Prostate gland (tissue), 2 donors: Measurements from ENCODE around the gene DCTN2. TPM values are rescaled to one million over a fixed set of nuclear protein-coding genes. Genes with fewer than 3 reads are reported as not detected.

Experiments
- DNase-seq: peaks from one replicate; pipeline ENCODE4 v3.0.0-alpha.2; 2019; ENCODE audit warnings: low spot score
- H3K27ac ChIP-seq, 2 donors: fragments of 200-600 bp; sonication (generic); 2 replicates each; pipeline ENCODE4 v1.5.1; 2017 to 2019
- H3K27me3 ChIP-seq: fragments of 200-600 bp; sonication (generic); replicated peaks from 2 replicates; pipeline ENCODE4 v1.5.1; 2019; ENCODE audit not compliant: insufficient read depth
- H3K36me3 ChIP-seq, 2 donors: fragments of 200-600 bp; sonication (generic); 1 replicate in 1 of 2; 2 replicates in 1 of 2; pipeline versions ENCODE4 v1.5.1 to v1.8.1; 2017 to 2019
- H3K4me1 ChIP-seq: fragments of 200-600 bp; sonication (generic); replicated peaks from 2 replicates; pipeline ENCODE4 v1.5.1; 2019
- H3K4me3 ChIP-seq, 2 donors: fragments of 200-600 bp; sonication (generic); 2 replicates each; pipeline ENCODE4 v1.5.1; 2017 to 2019
- H3K9me3 ChIP-seq: fragments of 200-600 bp; sonication (generic); 2 replicates; pipeline ENCODE4 v1.5.1; 2017
- CTCF ChIP-seq, 4 experiments: fragments of 200-600 bp in 2 of 4; fragments of 450-650 bp in 2 of 4; sonication (generic) in 2 of 4; IDR thresholded peaks; 1 replicate in 3 of 4; 2 replicates in 1 of 4; pipeline ENCODE4 v1.5.1; 2016 to 2019; ENCODE audit warnings: antibody characterized with exemption in 4 of 4, mild to moderate bottlenecking in 2 of 4, moderate library complexity in 2 of 4
- POLR2A ChIP-seq: fragments of 450-650 bp; IDR thresholded peaks from one replicate; pipeline ENCODE4 v1.6.1; 2016; ENCODE audit warnings: antibody characterized with exemption, mild to moderate bottlenecking
- POLR2AphosphoS5 ChIP-seq: sonication (generic); formaldehyde crosslinking; IDR thresholded peaks from one replicate; pipeline ENCODE4 v1.6.1; 2017; ENCODE audit warnings: antibody characterized with exemption
- WGBS: methylation state at CpG from one replicate; pipeline ENCODE4 v1.1.5; 2018; 5-methylcytosine and 5-hydroxymethylcytosine counted together
- intact Hi-C: fragments of 100-400 bp; cut with DNase I; formaldehyde crosslinking; loops from one replicate; pipeline ENCODE4 v1.14.2; 2022
- total RNA-seq, 2 donors: library from RNA; depleted of rRNA; stranded (reverse); fragments of >200 nt; gene quantifications; one replicate each; pipeline ENCODE4 v1.1.0, GENCODE V29; 2016

DCTN2 gene
- total RNA-seq, 2 donors from 2014 or later: 131 to 157 TPM

- 83% methylated on average over 15 of the region's 15 CpGs for WGBS
- Histone ChIP-seq H3K4me1 (peaks cover 10% of the 10 kb centered on the region), H3K27me3 (no peaks in the 10 kb centered on the region), H3K27ac (peak overlapping the region; percentile 75 to 87), H3K9me3 (no peaks in the 10 kb centered on the region), H3K4me3 (no peak overlapping the region), H3K36me3 (peaks cover 0 to 3% of the 10 kb centered on the region in 2 donors)
- TF ChIP-seq POLR2A (no peak), POLR2AphosphoS5 (peak; percentile 84)
- intact Hi-C loops: no loop called here
- peak; percentile 63 for DNase-seq
Measured at GRCh38 chr12:57491393-57492280, 55.4 kb downstream of the DCTN2 start.

- Histone ChIP-seq H3K27ac (peak overlapping the region; percentile 75 to 87), H3K36me3 (peaks cover 0 to 3% of the 10 kb centered on the region in 2 donors), H3K27me3 (no peaks in the 10 kb centered on the region), H3K4me3 (no peak overlapping the region), H3K9me3 (no peaks in the 10 kb centered on the region), H3K4me1 (peaks cover 10% of the 10 kb centered on the region)
- TF ChIP-seq CTCF (IDR thresholded peaks at IDR 0.05): no peak
- TF ChIP-seq POLR2A: no peak
- TF ChIP-seq POLR2AphosphoS5: no peak
- intact Hi-C loops: no loop called here
- WGBS: 97% methylated on average over 4 of the region's 4 CpGs
- no peak for DNase-seq
Measured at GRCh38 chr12:57490126-57490525, 56.9 kb downstream of the DCTN2 start.

GRCh38 chr12:57489157-57489641 lies 57.8 kb downstream of the DCTN2 start:
- no peaks in the 10 kb centered on the region for H3K9me3 ChIP-seq
- H3K27me3 ChIP-seq: no peaks in the 10 kb centered on the region
- H3K4me1 ChIP-seq: peaks cover 10% of the 10 kb centered on the region
- no peak overlapping the region for H3K4me3 ChIP-seq
- intact Hi-C loops: no loop called here
- 91% methylated on average over 5 of the region's 5 CpGs for WGBS
- H3K36me3 ChIP-seq: peaks cover 0 to 3% of the 10 kb centered on the region in 2 donors
- DNase-seq: no peak
- peak overlapping the region; percentile 61 to 87 for H3K27ac ChIP-seq
- TF ChIP-seq CTCF (IDR thresholded peaks at IDR 0.05) (no peak), POLR2A (no peak), POLR2AphosphoS5 (no peak)

GRCh38 chr12:57488402-57489156 lies 58.4 kb downstream of the DCTN2 start:
- Histone ChIP-seq H3K36me3 (peaks cover 0 to 3% of the 10 kb centered on the region in 2 donors), H3K4me3 (peak overlapping the region; percentile 62 to 75), H3K9me3 (no peaks in the 10 kb centered on the region), H3K4me1 (peaks cover 10% of the 10 kb centered on the region), H3K27ac (peak overlapping the region; percentile 61 to 87), H3K27me3 (no peaks in the 10 kb centered on the region)
- 30% methylated on average over 11 of the region's 11 CpGs for WGBS
- TF ChIP-seq CTCF (IDR thresholded peaks at IDR 0.05) (no peak), POLR2AphosphoS5 (no peak), POLR2A (no peak)
- intact Hi-C loops: no loop called here
- DNase-seq: no peak
